Type B pancreatic cell (in vitro differentiated cells): ENCODE results near the gene KIF26A. TPM values are rescaled to one million over a fixed set of nuclear protein-coding genes. Genes with fewer than 3 reads are reported as not detected.

ENCODE experiments used
- DNase-seq: peaks from one replicate; pipeline ENCODE4 v3.0.0; 2021; ENCODE audit warnings: mixed read lengths; ENCODE audit not compliant: unreplicated experiment; ENCODE audit errors: extremely low spot score
- H3K27ac Mint-ChIP-seq: 2 replicates; pipeline ENCODE4 v1.8.0; 2021; ENCODE audit warnings: mild to moderate bottlenecking, mixed read lengths
- H3K27me3 Mint-ChIP-seq: 2 replicates; pipeline ENCODE4 v1.8.0; 2021; ENCODE audit warnings: mixed read lengths
- H3K36me3 Mint-ChIP-seq: 2 replicates; pipeline ENCODE4 v1.8.0; 2021; ENCODE audit warnings: mixed read lengths
- H3K4me1 Mint-ChIP-seq: one replicate; pipeline ENCODE4 v1.8.0; 2021; ENCODE audit warnings: mixed read lengths; ENCODE audit not compliant: unreplicated experiment
- H3K4me3 Mint-ChIP-seq: 2 replicates; pipeline ENCODE4 v1.8.0; 2021; ENCODE audit warnings: mild to moderate bottlenecking, mixed read lengths
- H3K9me3 Mint-ChIP-seq: 2 replicates; pipeline ENCODE4 v1.8.0; 2021; ENCODE audit warnings: mixed read lengths
- total RNA-seq: library from RNA; stranded (reverse); gene quantifications from 2 replicates; pipeline ENCODE4 v1.2.1, GENCODE V29; 2021; ENCODE audit warnings: low replicate concordance
- TF ChIP-seq, protein P1 (sequence below): fragments of 200-600 bp; sonication (generic); conservative IDR thresholded peaks from 2 replicates; pipeline ENCODE4 v1.5.0; 2021; ENCODE audit warnings: antibody characterized with exemption, mild to moderate bottlenecking

The KIF26A gene
- total RNA-seq, 1 donor from 2014 or later: 23.4 TPM

DNA sequence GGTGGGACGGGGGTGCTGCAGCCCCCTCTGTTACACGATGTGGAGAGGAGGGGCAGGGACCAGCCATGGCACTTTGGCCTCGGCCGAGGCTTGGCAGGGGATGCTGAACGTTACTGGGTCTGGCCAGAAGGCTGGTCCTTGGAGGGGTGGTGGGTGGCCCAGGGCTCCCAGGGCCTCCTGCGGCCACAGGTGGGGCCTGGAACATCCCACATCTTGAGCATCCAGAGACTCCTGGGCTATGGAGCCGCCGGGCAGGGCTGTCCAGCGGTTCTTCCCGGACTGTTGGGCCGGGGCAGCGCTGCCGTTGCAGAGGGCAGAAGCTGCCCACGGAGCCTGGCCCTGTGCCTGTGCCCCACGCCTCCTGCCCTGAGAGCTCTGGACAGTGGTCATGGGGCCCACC lies 15.9 kb downstream of the KIF26A start:
- TF ChIP-seq, protein P1, sequence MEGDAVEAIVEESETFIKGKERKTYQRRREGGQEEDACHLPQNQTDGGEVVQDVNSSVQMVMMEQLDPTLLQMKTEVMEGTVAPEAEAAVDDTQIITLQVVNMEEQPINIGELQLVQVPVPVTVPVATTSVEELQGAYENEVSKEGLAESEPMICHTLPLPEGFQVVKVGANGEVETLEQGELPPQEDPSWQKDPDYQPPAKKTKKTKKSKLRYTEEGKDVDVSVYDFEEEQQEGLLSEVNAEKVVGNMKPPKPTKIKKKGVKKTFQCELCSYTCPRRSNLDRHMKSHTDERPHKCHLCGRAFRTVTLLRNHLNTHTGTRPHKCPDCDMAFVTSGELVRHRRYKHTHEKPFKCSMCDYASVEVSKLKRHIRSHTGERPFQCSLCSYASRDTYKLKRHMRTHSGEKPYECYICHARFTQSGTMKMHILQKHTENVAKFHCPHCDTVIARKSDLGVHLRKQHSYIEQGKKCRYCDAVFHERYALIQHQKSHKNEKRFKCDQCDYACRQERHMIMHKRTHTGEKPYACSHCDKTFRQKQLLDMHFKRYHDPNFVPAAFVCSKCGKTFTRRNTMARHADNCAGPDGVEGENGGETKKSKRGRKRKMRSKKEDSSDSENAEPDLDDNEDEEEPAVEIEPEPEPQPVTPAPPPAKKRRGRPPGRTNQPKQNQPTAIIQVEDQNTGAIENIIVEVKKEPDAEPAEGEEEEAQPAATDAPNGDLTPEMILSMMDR: no peak
- Mint-ChIP-seq H3K36me3 (no peaks in the 10 kb centered on the region), H3K27me3 (no peaks in the 10 kb centered on the region), H3K9me3 (no peaks in the 10 kb centered on the region), H3K4me3 (peak overlapping the region; percentile 28), H3K4me1 (peaks cover 9% of the 10 kb centered on the region), H3K27ac (peak overlapping the region; percentile 31)
- no peak for DNase-seq

DNA sequence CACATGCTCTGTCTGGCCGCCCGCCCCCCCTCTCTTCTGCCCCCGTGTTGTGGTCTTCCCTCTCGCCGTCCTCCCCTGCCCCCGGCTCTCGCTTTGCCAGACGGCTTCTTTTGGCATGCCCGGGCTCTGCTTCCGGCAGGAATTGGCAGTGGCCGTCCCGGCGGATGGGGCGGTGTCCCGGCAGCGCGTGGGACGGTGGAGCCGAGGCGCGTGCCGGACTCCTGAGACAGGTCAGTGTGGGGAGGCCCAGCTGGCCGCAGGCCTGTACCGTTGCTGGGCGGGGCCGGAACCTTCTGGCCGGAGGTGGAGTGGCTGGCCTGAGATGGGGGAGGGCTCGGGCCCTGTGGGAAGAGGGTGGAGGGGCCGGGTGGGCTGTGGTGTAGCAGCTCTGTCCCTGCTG lies 17.1 kb downstream of the KIF26A start:
- H3K4me1 Mint-ChIP-seq: peaks cover 9% of the 10 kb centered on the region
- no peak overlapping the region for H3K4me3 Mint-ChIP-seq
- H3K27me3 Mint-ChIP-seq: no peaks in the 10 kb centered on the region
- TF ChIP-seq, protein P1: no peak
- DNase-seq: no peak
- H3K27ac Mint-ChIP-seq: no peak overlapping the region
- no peaks in the 10 kb centered on the region for H3K36me3 Mint-ChIP-seq
- H3K9me3 Mint-ChIP-seq: no peaks in the 10 kb centered on the region

DNA sequence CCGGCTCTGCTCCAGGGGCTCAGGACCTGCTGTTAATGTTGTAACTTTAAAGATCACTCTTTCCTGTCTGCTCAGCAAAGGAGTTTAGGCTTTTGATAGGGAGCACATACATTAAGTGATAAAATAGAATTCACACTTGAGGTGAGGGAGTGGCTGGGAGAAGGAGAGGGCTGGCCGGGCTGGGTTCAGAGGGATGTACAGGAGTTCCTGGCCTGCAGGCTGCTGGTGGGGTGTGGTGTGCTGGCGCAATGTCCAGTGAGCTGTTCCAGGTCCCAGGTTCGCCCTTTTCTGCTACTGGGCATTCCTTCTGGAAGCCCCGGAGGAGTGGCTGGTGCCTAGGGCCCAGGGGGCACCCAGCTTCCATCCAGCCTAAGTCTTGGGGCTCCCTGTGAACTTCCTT lies 17.8 kb downstream of the KIF26A start:
- no peaks in the 10 kb centered on the region for H3K9me3 Mint-ChIP-seq
- H3K4me1 Mint-ChIP-seq: peaks cover 9% of the 10 kb centered on the region
- no peak overlapping the region for H3K4me3 Mint-ChIP-seq
- H3K27ac Mint-ChIP-seq: no peak overlapping the region
- no peaks in the 10 kb centered on the region for H3K27me3 Mint-ChIP-seq
- H3K36me3 Mint-ChIP-seq: no peaks in the 10 kb centered on the region
- TF ChIP-seq, protein P1: no peak
- no peak for DNase-seq

DNA sequence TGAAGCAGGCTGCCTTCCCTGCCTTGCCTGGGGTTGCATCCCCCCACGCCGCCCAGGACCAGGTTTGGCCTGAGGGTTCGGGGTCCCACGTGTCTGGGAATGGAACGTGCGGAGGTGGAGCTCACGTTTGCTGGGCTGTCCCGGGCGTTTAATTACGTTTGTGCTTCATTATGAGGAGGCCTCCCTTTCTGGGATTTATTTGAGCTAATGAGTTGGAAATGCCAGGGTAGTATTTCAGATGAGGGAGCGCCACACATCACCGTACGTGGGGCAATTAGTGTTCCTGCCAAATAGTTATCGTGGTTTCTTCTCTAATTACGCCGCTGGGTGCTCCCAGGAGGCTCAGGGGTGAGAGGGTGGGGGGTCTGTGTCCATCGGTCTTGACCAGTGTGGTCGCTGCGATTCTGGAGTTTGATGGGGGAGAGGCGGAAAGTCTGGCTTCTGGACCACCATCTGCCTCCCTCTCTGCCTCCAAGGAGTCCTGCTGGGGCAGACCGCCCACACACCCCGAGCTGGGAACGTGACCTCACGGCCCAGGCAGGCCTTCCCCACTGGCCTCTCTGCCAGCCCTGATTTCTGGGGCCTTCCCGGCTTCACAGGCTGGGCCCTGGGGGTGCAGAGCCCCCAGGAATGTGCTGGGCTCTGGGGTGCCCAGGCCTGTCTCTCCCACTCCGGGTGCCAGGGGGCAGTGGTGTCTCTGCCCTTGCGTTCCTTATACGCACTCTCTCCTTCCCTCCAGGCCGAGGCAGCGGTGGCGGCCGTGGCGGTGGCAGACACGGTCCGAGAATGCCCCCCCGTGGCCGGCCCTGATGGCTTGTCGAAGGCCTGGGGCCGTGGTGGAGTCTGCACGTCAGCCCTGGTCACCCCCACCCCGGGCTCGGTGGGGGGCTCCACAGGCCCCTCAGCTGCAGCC lies 18.9 kb downstream of the KIF26A start:
- no peaks in the 10 kb centered on the region for H3K9me3 Mint-ChIP-seq
- no peaks in the 10 kb centered on the region for H3K27me3 Mint-ChIP-seq
- H3K4me1 Mint-ChIP-seq: peaks cover 5% of the 10 kb centered on the region

DNA sequence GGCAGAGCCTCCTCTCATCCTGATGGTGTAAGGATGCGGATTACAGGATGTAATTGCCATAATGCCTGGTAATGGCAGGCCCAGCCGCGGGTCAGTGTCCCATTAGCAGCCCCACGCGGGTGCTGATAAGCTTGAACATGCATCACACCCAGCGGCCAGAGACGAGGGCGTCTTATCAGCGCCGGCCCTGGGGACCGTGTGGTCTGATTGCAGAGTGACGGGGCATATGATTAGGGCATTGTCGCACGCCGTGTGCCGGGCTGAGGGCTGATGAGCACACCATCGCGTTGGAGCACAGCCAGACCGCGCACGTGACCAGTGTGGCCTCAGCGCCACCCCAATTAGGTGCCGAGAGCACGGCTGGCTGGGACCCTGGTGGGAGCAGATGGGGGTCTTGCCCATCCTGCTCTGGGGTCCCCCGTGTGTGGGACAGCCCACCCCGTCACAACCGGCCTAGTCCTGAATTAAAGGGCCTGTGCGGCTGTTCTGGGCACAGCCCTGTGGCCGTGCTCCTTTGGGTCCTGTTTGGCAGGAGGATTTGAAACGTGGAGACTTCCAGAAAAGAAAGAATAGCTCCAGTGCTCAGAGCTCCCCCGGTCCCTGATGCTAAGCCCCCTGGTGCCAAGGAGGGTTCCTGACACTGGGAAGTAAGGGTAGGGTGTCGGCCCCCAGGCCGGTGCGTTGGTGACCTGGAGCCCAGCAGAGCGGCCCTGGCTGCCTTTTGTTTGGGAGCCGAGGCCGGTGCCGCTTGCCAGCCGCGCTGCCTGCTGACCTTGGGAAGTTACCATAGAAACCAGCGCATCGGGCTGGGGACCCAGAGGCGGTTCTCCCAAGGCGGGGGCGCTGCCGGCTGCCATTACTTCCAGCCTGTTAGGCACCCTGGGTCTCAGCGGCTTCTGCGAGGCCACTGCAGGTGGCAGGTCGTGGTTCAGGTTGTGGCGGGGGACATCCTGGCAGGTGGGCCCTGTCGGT lies 20.7 kb downstream of the KIF26A start:
- Mint-ChIP-seq H3K36me3 (no peaks in the 10 kb centered on the region), H3K27ac (no peak overlapping the region), H3K27me3 (no peaks in the 10 kb centered on the region), H3K9me3 (no peaks in the 10 kb centered on the region), H3K4me3 (no peak overlapping the region), H3K4me1 (no peaks in the 10 kb centered on the region)
- DNase-seq: no peak
- TF ChIP-seq, protein P1: no peak

More for the DNA sequence above, 18.9 kb downstream of the KIF26A start:
- Mint-ChIP-seq H3K36me3 (no peaks in the 10 kb centered on the region), H3K4me3 (no peak overlapping the region), H3K27ac (no peak overlapping the region)
- TF ChIP-seq, protein P1: peak; percentile 44
- DNase-seq: no peak
